Endothelial cell of umbilical vein (primary cell): ENCODE measurements around the gene C1orf35. TPM values are rescaled to one million over a fixed set of nuclear protein-coding genes. Genes with fewer than 3 reads are reported as not detected.

Source experiments
- BruUV-seq: library from RNA; stranded (reverse); fragments of 400-500 nt; replicated peaks from 2 replicates; lab custom pipeline; 2021; lab: Mats Ljungman, UMichigan
- CTCF ChIA-PET: fragments of 300-600, 350-600 bp; sonication (Branson Sonifier 250); formaldehyde crosslinking; loops from one replicate; lab custom pipeline; 2021; ENCODE audit warnings: antibody characterized with exemption, inconsistent platforms; lab: Charles Lee
- POLR2A ChIA-PET: fragments of 300-600, 350-600 bp; sonication (Branson Sonifier 250); formaldehyde crosslinking; loops from one replicate; lab custom pipeline; 2021; ENCODE audit warnings: antibody characterized with exemption, inconsistent platforms; lab: Charles Lee
- DNase-seq: peaks from one replicate; pipeline ENCODE4 v3.0.0-alpha.2; 2011; ENCODE audit warnings: low read depth, low spot score
- FAIRE-seq: peaks from 2 replicates; lab custom pipeline; 2011; peaks lifted over from hg19 to GRCh38; lab: Jason Lieb, UNC
- H2AFZ ChIP-seq: 2 replicates; pipeline ENCODE4 v1.6.0; 2012; ENCODE audit warnings: low read depth, low read length, control low read depth, inconsistent platforms
- H3K27ac ChIP-seq: 2 replicates; pipeline ENCODE4 v1.5.1; 2011; ENCODE audit warnings: low read depth, mild to moderate bottlenecking, control low read depth, low read length, moderate library complexity; ENCODE audit not compliant: insufficient read depth
- H3K27me3 ChIP-seq, 2 experiments: 2 replicates each; pipeline versions ENCODE4 v1.6.0 to v1.6.1; 2011; ENCODE audit warnings: low read length in 2 of 2, mixed read lengths in 1 of 2; ENCODE audit not compliant: control insufficient read depth in 2 of 2, insufficient read depth in 2 of 2
- H3K36me3 ChIP-seq, 2 experiments: 2 replicates in 1 of 2; 3 replicates in 1 of 2; pipeline ENCODE4 v1.5.1; 2011; ENCODE audit warnings: low read length in 2 of 2, mild to moderate bottlenecking in 1 of 2, moderate library complexity in 1 of 2; ENCODE audit not compliant: control insufficient read depth in 2 of 2, insufficient read depth in 2 of 2; ENCODE audit errors: extremely low read depth in 1 of 2
- H3K4me1 ChIP-seq: 3 replicates; pipeline ENCODE4 v1.5.1; 2011; ENCODE audit warnings: mild to moderate bottlenecking, low read length; ENCODE audit not compliant: control insufficient read depth, insufficient read depth; ENCODE audit errors: extremely low read depth
- H3K4me2 ChIP-seq: 2 replicates; pipeline ENCODE4 v1.6.1; 2011; ENCODE audit warnings: low read length, control low read depth, mixed read lengths; ENCODE audit not compliant: insufficient read depth
- H3K4me3 ChIP-seq, 3 experiments: fragments of 200-600 bp in 1 of 3; sonication (generic), shearing (Covaris generic) in 1 of 3; replicated peaks in 1 of 3; 2 replicates each; pipeline ENCODE4 v1.5.1; 2011 to 2016; ENCODE audit warnings: control low read depth in 3 of 3, low read length in 3 of 3, mild to moderate bottlenecking in 2 of 3, inconsistent platforms in 1 of 3, low read depth in 1 of 3, moderate library complexity in 1 of 3; ENCODE audit not compliant: insufficient read depth in 1 of 3
- H3K79me2 ChIP-seq: 2 replicates; pipeline ENCODE4 v1.6.0; 2012; ENCODE audit warnings: low read length, inconsistent platforms; ENCODE audit not compliant: control insufficient read depth, insufficient read depth
- H3K9ac ChIP-seq: replicated peaks from 2 replicates; pipeline ENCODE3; 2011; ENCODE audit warnings: low read length, control low read depth; ENCODE audit not compliant: insufficient read depth; ENCODE audit errors: extremely low read depth
- H3K9me1 ChIP-seq: replicated peaks from 3 replicates; pipeline ENCODE4 v1.6.0; 2011; ENCODE audit warnings: mild to moderate bottlenecking, low read length; ENCODE audit not compliant: control insufficient read depth, insufficient read depth; ENCODE audit errors: extremely low read depth
- H3K9me3 ChIP-seq: replicated peaks from 2 replicates; pipeline ENCODE4 v1.5.1; 2012; ENCODE audit warnings: low read length, inconsistent platforms; ENCODE audit not compliant: control insufficient read depth, insufficient read depth
- H4K20me1 ChIP-seq: replicated peaks from 2 replicates; pipeline ENCODE3; 2011; ENCODE audit warnings: mild to moderate bottlenecking, low read length; ENCODE audit not compliant: control insufficient read depth, insufficient read depth; ENCODE audit errors: extremely low read depth
- CTCF ChIP-seq, 2 donors: IDR thresholded peaks; 1 replicate in 1 of 2; 2 replicates in 1 of 2; pipeline ENCODE4 v1.5.1; 2011; ENCODE audit warnings: low read length in 2 of 2, mild to moderate bottlenecking in 2 of 2, moderate library complexity in 2 of 2, control low read depth in 1 of 2, inconsistent platforms in 1 of 2, low read depth in 1 of 2; ENCODE audit not compliant: insufficient read depth in 1 of 2; ENCODE audit errors: extremely low read depth in 1 of 2
- GATA2 ChIP-seq: IDR thresholded peaks from 2 replicates; pipeline ENCODE4 v1.7.0; 2011; ENCODE audit warnings: low read depth, mild to moderate bottlenecking, moderate library complexity, mixed read lengths, low read length; ENCODE audit not compliant: insufficient read length, insufficient read depth
- JUN ChIP-seq: IDR thresholded peaks from 2 replicates; pipeline ENCODE4 v1.6.1; 2011; ENCODE audit warnings: borderline replicate concordance, low read depth; ENCODE audit not compliant: insufficient read length, insufficient read depth
- MAX ChIP-seq: IDR thresholded peaks from 2 replicates; pipeline ENCODE4 v1.6.1; 2011; ENCODE audit not compliant: insufficient read depth, insufficient read length
- MYC ChIP-seq: IDR thresholded peaks from one replicate; pipeline ENCODE4 v1.6.1; 2011; ENCODE audit warnings: mild to moderate bottlenecking, low read depth, low read length
- POLR2A ChIP-seq: IDR thresholded peaks from 2 replicates; pipeline ENCODE4 v1.6.1; 2012; ENCODE audit warnings: low read depth, mild to moderate bottlenecking, control low read depth, low read length
- dilution Hi-C: fragments of 300-500 bp; cut with MboI; formaldehyde crosslinking; loops from one replicate; pipeline ENCODE4 v1.15.0; 2019; ENCODE audit warnings: low sequenced_read_pairs; ENCODE audit not compliant: extremely low pct_ligation_motif_present
- intact Hi-C: fragments of 100-400 bp; cut with micrococcal nuclease; formaldehyde crosslinking; loops from one replicate; pipeline ENCODE4 v1.10.0; 2022
- polyA plus RNA-seq, 4 experiments: library from polyadenylated mRNA; depleted of rRNA in 3 of 4; stranded (reverse) in 3 of 4; unstranded in 1 of 4; fragments of >200 nt; gene quantifications; 2 replicates each; pipeline versions ENCODE4 v1.2.1 to v1.2.3, GENCODE V29; 2011 to 2012; ENCODE audit warnings: missing spikeins in 1 of 4
- total RNA-seq: library from RNA; stranded (reverse); gene quantifications from 2 replicates; pipeline ENCODE4 v1.2.3, GENCODE V29; 2021

C1orf35 gene
- total and polyA plus RNA-seq, 2 donors (not counting 3 experiments of a cell fraction or from before 2014, with no cell fraction given): 19.9 to 21.7 TPM

GRCh38 chr1:228139406-228139930, 36.3 kb upstream of the C1orf35 start:
- Histone ChIP-seq H3K9me1 (no peaks in the 10 kb centered on the region), H3K79me2 (peaks cover 40% of the 10 kb centered on the region), H3K36me3 (no peaks in the 10 kb centered on the region), H3K4me2 (peak overlapping the region; percentile 21), H3K4me1 (peaks cover 18% of the 10 kb centered on the region), H2AFZ (peak overlapping the region; percentile 71), H3K4me3 (peak overlapping the region; percentile 6 to 77 (median 42)), H3K9ac (peak overlapping the region; percentile 30), H4K20me1 (no peaks in the 10 kb centered on the region), H3K27ac (peak overlapping the region; percentile 35), H3K27me3 (peaks cover 18 to 26% of the 10 kb centered on the region in 2 experiments), H3K9me3 (no peaks in the 10 kb centered on the region)
- intact Hi-C loops (loop anchor here (10.0 kb wide), 1 partner anchor 135 kb away; no protein-coding TSS in a partner anchor), dilution Hi-C loops (no loop called here)
- ChIA-PET CTCF (no interaction called here), POLR2A (no interaction called here)
- TF ChIP-seq POLR2A (no peak), MYC (no peak), MAX (no peak), CTCF (IDR thresholded peaks at IDR 0.05; ENCODE audit: extremely low read depth in 1 of 2, insufficient read depth in 1 of 2, low read depth in 1 of 2, low read length in 2 of 2) (no peak), GATA2 (no peak), JUN (no peak)
- DNase-seq (no peak), FAIRE-seq (no peak)
- TSS peak; percentile 78 for BruUV-seq
